Liver (tissue), 9 donors: ENCODE results near the gene SLIT3. TPM values are rescaled to one million over a fixed set of nuclear protein-coding genes. Genes with fewer than 3 reads are reported as not detected.

Source experiments
- DNase-seq: peaks from one replicate; pipeline ENCODE4 v3.0.0-alpha.2; 2017; ENCODE audit warnings: low spot score
- H3K27ac ChIP-seq, 2 donors: one replicate each; pipeline ENCODE4 v1.7.0; 2013; ENCODE audit warnings: inconsistent platforms in 2 of 2, low read length in 2 of 2, control low read depth in 1 of 2, low read depth in 1 of 2, mild to moderate bottlenecking in 1 of 2
- H3K27me3 ChIP-seq, 4 donors: one replicate each; pipeline versions ENCODE4 v1.6.1 to v1.7.0; 2013; ENCODE audit warnings: low read length in 3 of 4, inconsistent platforms in 1 of 4, mild to moderate bottlenecking in 1 of 4, moderate library complexity in 1 of 4; ENCODE audit not compliant: control insufficient read depth in 4 of 4, insufficient read depth in 4 of 4
- H3K36me3 ChIP-seq, 4 donors: one replicate each; pipeline versions ENCODE4 v1.6.1 to v1.7.0; 2013; ENCODE audit warnings: low read length in 3 of 4, mild to moderate bottlenecking in 3 of 4, low read depth in 1 of 4, moderate library complexity in 1 of 4; ENCODE audit not compliant: control insufficient read depth in 4 of 4, insufficient read depth in 3 of 4
- H3K4me1 ChIP-seq, 4 donors: one replicate each; pipeline versions ENCODE4 v1.6.1 to v1.7.0; 2013; ENCODE audit warnings: low read length in 3 of 4, mild to moderate bottlenecking in 3 of 4, moderate library complexity in 1 of 4; ENCODE audit not compliant: control insufficient read depth in 4 of 4, insufficient read depth in 4 of 4
- H3K4me3 ChIP-seq, 3 donors: one replicate each; pipeline versions ENCODE4 v1.6.1 to v1.7.0; 2013; ENCODE audit warnings: low read length in 3 of 3, control low read depth in 1 of 3, low read depth in 1 of 3, mild to moderate bottlenecking in 1 of 3
- H3K9ac ChIP-seq, 2 donors: one replicate each; pipeline ENCODE4 v1.7.0; 2013; ENCODE audit warnings: low read length in 2 of 2, mild to moderate bottlenecking in 2 of 2, moderate library complexity in 2 of 2, control low read depth in 1 of 2, low read depth in 1 of 2
- H3K9me3 ChIP-seq, 4 donors: one replicate each; pipeline versions ENCODE4 v1.6.1 to v1.7.0; 2013; ENCODE audit warnings: low read length in 3 of 4; ENCODE audit not compliant: control insufficient read depth in 4 of 4
- EGR1 ChIP-seq, 2 donors: IDR thresholded peaks; 2 replicates each; pipeline ENCODE4 v1.6.1; 2016 to 2018; ENCODE audit warnings: antibody characterized with exemption in 2 of 2, low read depth in 2 of 2
- FOXA1 ChIP-seq: IDR thresholded peaks from 2 replicates; pipeline ENCODE4 v1.6.1; 2016; ENCODE audit warnings: antibody characterized with exemption
- FOXA2 ChIP-seq: IDR thresholded peaks from 2 replicates; pipeline ENCODE4 v1.6.1; 2016; ENCODE audit warnings: antibody characterized with exemption
- GABPA ChIP-seq, 2 donors: IDR thresholded peaks in 1 of 2; conservative IDR thresholded peaks in 1 of 2; 2 replicates each; pipeline ENCODE4 v1.6.1; 2016; ENCODE audit warnings: antibody characterized with exemption in 2 of 2, mild to moderate bottlenecking in 1 of 2, moderate library complexity in 1 of 2
- HNF4A ChIP-seq, 2 donors: conservative IDR thresholded peaks; 2 replicates each; pipeline ENCODE4 v1.6.1; 2016; ENCODE audit warnings: antibody characterized with exemption in 2 of 2, mild to moderate bottlenecking in 2 of 2
- HNF4G ChIP-seq: IDR thresholded peaks from 2 replicates; pipeline ENCODE4 v1.6.1; 2016; ENCODE audit warnings: antibody characterized with exemption
- JUND ChIP-seq, 2 donors: IDR thresholded peaks; 2 replicates each; pipeline ENCODE4 v1.6.1; 2016; ENCODE audit warnings: antibody characterized with exemption in 2 of 2
- MAX ChIP-seq: IDR thresholded peaks from 2 replicates; pipeline ENCODE4 v1.6.1; 2016; ENCODE audit warnings: antibody characterized with exemption
- RAD21 ChIP-seq, 2 donors: IDR thresholded peaks; 2 replicates each; pipeline ENCODE4 v1.6.1; 2016; ENCODE audit warnings: antibody characterized with exemption in 2 of 2, mild to moderate bottlenecking in 2 of 2
- RXRA ChIP-seq, 2 donors: IDR thresholded peaks; 2 replicates each; pipeline ENCODE4 v1.6.1; 2017 to 2018; ENCODE audit warnings: antibody characterized with exemption in 2 of 2, mild to moderate bottlenecking in 1 of 2
- TAF1 ChIP-seq: conservative IDR thresholded peaks from 2 replicates; pipeline ENCODE4 v1.6.1; 2016; ENCODE audit warnings: antibody characterized with exemption, mild to moderate bottlenecking
- YY1 ChIP-seq: IDR thresholded peaks from 2 replicates; pipeline ENCODE4 v1.6.1; 2016; ENCODE audit warnings: antibody characterized with exemption, mild to moderate bottlenecking
- WGBS: extraction: QIAGEN DNeasy Blood & Tissue Kit; methylation state at CpG from one replicate; pipeline ENCODE4 v1.1.7; 2013; 5-methylcytosine and 5-hydroxymethylcytosine counted together
- polyA plus RNA-seq, 2 donors: library from polyadenylated mRNA; stranded (reverse) in 1 of 2; unstranded in 1 of 2; fragments of 200-250 nt in 1 of 2; fragments of >200 nt in 1 of 2; fragmentation: Nextera tagmentation in 1 of 2; extraction: Ambion mirVana in 1 of 2; gene quantifications; one replicate each; pipeline versions ENCODE4 v1.2.1 to v1.2.3, GENCODE V29; 2013 to 2015
- total RNA-seq, 2 donors: library from RNA; depleted of rRNA; stranded (reverse); fragments of >200 nt; gene quantifications; one replicate each; pipeline ENCODE4 v1.2.3, GENCODE V29; 2014
- TF ChIP-seq, protein P1 (sequence below): IDR thresholded peaks from 2 replicates; pipeline ENCODE4 v1.6.1; 2016; ENCODE audit warnings: antibody characterized with exemption
- TF ChIP-seq, protein P2 (sequence below): fragments of 150-350 bp; IDR thresholded peaks from 2 replicates; pipeline ENCODE4 v1.5.1; 2017; ENCODE audit warnings: improper control_type of control experiment, low read depth, low read length; ENCODE audit not compliant: missing input control
- TF ChIP-seq, protein P3 (sequence below): IDR thresholded peaks from 2 replicates; pipeline ENCODE4 v1.6.1; 2016; ENCODE audit warnings: antibody characterized with exemption, mild to moderate bottlenecking
- donor health status: healthy.
- donor health status: healthy.
- donor health status: healthy.
- donor health status: healthy.
- donor health status: healthy.

Gene SLIT3
- total and polyA plus RNA-seq, 4 donors, result 0.61 to 1.3 (median 0.91) TPM

- TF ChIP-seq, protein P1, sequence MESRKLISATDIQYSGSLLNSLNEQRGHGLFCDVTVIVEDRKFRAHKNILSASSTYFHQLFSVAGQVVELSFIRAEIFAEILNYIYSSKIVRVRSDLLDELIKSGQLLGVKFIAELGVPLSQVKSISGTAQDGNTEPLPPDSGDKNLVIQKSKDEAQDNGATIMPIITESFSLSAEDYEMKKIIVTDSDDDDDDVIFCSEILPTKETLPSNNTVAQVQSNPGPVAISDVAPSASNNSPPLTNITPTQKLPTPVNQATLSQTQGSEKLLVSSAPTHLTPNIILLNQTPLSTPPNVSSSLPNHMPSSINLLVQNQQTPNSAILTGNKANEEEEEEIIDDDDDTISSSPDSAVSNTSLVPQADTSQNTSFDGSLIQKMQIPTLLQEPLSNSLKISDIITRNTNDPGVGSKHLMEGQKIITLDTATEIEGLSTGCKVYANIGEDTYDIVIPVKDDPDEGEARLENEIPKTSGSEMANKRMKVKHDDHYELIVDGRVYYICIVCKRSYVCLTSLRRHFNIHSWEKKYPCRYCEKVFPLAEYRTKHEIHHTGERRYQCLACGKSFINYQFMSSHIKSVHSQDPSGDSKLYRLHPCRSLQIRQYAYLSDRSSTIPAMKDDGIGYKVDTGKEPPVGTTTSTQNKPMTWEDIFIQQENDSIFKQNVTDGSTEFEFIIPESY, result no peak
- no peak for TF ChIP-seq FOXA2
- TF ChIP-seq JUND (IDR thresholded peaks at IDR 0.05), result no peak
- TF ChIP-seq HNF4G, result no peak
- no peak for TF ChIP-seq RAD21 (IDR thresholded peaks at IDR 0.05)
These were observed 403.4 kb downstream of the SLIT3 start (continued) for GRCh38 chr5:168897387-168898122.

DNA sequence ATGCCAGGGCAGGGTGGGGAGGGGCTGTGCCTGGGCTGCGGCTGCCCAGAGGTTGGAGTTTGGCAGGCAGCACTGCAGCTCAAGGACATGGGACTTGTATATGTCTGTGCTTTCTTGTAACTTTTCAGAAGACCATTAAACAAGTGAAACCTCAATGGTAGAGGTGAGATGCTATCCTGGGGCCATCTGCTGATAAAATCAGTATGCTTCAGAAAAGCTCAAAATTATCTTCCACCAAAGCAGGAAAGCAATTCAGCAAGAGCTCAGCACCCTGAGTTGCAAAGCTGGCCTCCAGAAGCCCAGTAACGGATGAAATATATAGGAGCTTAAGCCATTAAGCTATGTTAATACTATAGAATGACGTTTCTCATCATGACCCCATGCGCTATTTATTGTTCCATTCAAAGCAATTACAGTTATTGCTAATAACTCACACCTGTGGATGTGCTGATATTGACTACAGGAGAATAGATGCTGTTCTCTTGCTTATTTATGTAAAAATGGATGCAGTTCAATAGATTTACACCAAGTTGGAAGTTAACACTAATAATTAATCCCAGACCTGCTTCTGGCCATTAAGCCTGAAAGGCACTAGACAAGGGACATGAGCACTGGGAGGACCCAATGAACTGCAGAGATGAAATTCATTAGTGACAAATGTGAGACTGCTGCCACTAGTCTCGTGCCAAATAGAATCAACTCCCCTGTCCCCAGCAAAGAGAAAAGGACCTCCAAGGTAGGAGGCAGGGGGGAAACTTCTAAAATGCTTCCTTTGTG lies 405.5 kb downstream of the SLIT3 start:
- Histone ChIP-seq H3K36me3 (no peaks in the 10 kb centered on the region), H3K9me3 (no peaks in the 10 kb centered on the region), H3K27ac (no peak overlapping the region), H3K27me3 (peaks cover 0 to 4% (median 0%) of the 10 kb centered on the region in 4 donors), H3K9ac (no peak overlapping the region), H3K4me1 (no peaks in the 10 kb centered on the region), H3K4me3 (no peak overlapping the region)
- TF ChIP-seq FOXA2, result no peak
- TF ChIP-seq, protein P1, result no peak
- TF ChIP-seq RXRA (IDR thresholded peaks at IDR 0.05), result no peak
- no peak for TF ChIP-seq FOXA1
- TF ChIP-seq YY1, result no peak
- TF ChIP-seq EGR1 (IDR thresholded peaks at IDR 0.05; ENCODE audit: low read depth in 2 of 2), result no peak
- TF ChIP-seq GABPA (IDR thresholded peaks at IDR 0.05 in 1 of 2, conservative IDR thresholded peaks at IDR 0.05 in 1 of 2), result no peak
- WGBS, result 76% methylated on average over 5 of the region's 5 CpGs
- DNase-seq, result no peak

GRCh38 chr5:168893283-168893682 lies 407.7 kb downstream of the SLIT3 start:
- Histone ChIP-seq H3K4me3 (no peak overlapping the region), H3K9ac (no peak overlapping the region), H3K4me1 (no peaks in the 10 kb centered on the region), H3K36me3 (no peaks in the 10 kb centered on the region), H3K27ac (no peak overlapping the region), H3K27me3 (peaks cover 0 to 4% (median 0%) of the 10 kb centered on the region in 4 donors), H3K9me3 (no peaks in the 10 kb centered on the region)
- WGBS, result 91% methylated on average over 4 of the region's 4 CpGs
- no peak for DNase-seq
- TF ChIP-seq RXRA (IDR thresholded peaks at IDR 0.05) (no peak), HNF4A (conservative IDR thresholded peaks at IDR 0.05) (no peak), GABPA (IDR thresholded peaks at IDR 0.05 in 1 of 2, conservative IDR thresholded peaks at IDR 0.05 in 1 of 2) (no peak), MAX (no peak), YY1 (no peak), FOXA1 (no peak), TAF1 (no peak)
- TF ChIP-seq, protein P2, sequence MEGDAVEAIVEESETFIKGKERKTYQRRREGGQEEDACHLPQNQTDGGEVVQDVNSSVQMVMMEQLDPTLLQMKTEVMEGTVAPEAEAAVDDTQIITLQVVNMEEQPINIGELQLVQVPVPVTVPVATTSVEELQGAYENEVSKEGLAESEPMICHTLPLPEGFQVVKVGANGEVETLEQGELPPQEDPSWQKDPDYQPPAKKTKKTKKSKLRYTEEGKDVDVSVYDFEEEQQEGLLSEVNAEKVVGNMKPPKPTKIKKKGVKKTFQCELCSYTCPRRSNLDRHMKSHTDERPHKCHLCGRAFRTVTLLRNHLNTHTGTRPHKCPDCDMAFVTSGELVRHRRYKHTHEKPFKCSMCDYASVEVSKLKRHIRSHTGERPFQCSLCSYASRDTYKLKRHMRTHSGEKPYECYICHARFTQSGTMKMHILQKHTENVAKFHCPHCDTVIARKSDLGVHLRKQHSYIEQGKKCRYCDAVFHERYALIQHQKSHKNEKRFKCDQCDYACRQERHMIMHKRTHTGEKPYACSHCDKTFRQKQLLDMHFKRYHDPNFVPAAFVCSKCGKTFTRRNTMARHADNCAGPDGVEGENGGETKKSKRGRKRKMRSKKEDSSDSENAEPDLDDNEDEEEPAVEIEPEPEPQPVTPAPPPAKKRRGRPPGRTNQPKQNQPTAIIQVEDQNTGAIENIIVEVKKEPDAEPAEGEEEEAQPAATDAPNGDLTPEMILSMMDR, result no peak
- TF ChIP-seq, protein P1, result no peak
- TF ChIP-seq, protein P3, sequence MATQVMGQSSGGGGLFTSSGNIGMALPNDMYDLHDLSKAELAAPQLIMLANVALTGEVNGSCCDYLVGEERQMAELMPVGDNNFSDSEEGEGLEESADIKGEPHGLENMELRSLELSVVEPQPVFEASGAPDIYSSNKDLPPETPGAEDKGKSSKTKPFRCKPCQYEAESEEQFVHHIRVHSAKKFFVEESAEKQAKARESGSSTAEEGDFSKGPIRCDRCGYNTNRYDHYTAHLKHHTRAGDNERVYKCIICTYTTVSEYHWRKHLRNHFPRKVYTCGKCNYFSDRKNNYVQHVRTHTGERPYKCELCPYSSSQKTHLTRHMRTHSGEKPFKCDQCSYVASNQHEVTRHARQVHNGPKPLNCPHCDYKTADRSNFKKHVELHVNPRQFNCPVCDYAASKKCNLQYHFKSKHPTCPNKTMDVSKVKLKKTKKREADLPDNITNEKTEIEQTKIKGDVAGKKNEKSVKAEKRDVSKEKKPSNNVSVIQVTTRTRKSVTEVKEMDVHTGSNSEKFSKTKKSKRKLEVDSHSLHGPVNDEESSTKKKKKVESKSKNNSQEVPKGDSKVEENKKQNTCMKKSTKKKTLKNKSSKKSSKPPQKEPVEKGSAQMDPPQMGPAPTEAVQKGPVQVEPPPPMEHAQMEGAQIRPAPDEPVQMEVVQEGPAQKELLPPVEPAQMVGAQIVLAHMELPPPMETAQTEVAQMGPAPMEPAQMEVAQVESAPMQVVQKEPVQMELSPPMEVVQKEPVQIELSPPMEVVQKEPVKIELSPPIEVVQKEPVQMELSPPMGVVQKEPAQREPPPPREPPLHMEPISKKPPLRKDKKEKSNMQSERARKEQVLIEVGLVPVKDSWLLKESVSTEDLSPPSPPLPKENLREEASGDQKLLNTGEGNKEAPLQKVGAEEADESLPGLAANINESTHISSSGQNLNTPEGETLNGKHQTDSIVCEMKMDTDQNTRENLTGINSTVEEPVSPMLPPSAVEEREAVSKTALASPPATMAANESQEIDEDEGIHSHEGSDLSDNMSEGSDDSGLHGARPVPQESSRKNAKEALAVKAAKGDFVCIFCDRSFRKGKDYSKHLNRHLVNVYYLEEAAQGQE, result no peak
